ENCODE data around the gene CDKN3.
"Not testable (repeated sequence)": the region's sequence is repeated elsewhere in the genome, so short reads cannot be mapped to it uniquely, and the experiment has no call there.

CDKN3 gene

DNA sequence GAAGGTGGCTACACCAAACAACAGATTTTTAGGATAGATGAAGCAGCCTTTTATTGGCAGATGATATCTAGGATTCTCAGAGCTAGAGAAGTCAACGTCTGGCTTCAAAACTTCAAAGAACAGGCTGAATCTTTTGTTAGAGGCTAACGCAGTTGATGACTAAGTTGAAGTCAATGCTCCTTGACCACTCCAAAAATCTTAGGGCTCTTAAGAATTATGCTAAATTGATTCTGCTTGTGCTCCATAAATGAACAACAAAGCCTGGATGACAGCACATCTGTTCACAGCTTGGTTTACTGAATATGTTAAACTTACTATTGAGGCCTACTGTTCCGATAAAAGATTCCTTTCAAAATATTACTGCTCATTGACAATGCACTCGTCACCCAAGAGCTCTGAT, 13.0 kb upstream of the CDKN3 start:
- in situ Hi-C loops (cut with MboI; ENCODE audit: low sequenced_read_pairs), result no loop called here
- no peak for DNase-seq (ENCODE audit: low spot score in 2 of 2)
- Histone ChIP-seq H3K4me1 (no peaks in the 10 kb centered on the region; the same call in 1 of the 2 replicates), H3K4me3 (no peak overlapping the region), H3K9me3 (no peaks in the 10 kb centered on the region), H3K36me3 (replicated peaks) (no peaks in the 10 kb centered on the region), H3K27me3 (ENCODE audit: low read depth) (peaks cover 3% of the 10 kb centered on the region)

DNA sequence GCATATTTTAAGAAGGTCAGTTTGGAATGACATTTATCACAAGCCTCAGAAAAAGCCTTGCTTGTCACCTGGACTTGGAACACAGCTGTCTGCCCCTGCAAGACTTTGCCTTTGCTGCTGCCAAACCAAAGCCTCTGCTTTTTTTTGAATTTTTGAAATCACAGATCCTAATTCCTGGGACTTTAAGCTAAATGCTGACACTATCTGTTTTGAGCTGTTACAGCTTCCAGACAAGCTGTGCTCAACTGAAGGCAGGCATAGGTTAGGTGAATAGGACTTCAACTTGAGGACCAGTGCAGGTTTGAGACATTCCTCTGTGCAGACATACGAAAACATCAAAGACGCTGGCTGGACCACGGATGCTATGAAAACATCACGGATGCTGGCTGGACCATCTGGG, 11.3 kb upstream of the CDKN3 start:
- DNase-seq (ENCODE audit: low spot score in 2 of 2), result no peak
- Histone ChIP-seq H3K27me3 (ENCODE audit: low read depth) (no peaks in the 10 kb centered on the region), H3K4me3 (no peak overlapping the region), H3K9me3 (no peaks in the 10 kb centered on the region), H3K36me3 (replicated peaks) (no peaks in the 10 kb centered on the region), H3K4me1 (no peaks in the 10 kb centered on the region; the same call in 1 of the 2 replicates)
- in situ Hi-C loops (cut with MboI; ENCODE audit: low sequenced_read_pairs), result no loop called here

DNA sequence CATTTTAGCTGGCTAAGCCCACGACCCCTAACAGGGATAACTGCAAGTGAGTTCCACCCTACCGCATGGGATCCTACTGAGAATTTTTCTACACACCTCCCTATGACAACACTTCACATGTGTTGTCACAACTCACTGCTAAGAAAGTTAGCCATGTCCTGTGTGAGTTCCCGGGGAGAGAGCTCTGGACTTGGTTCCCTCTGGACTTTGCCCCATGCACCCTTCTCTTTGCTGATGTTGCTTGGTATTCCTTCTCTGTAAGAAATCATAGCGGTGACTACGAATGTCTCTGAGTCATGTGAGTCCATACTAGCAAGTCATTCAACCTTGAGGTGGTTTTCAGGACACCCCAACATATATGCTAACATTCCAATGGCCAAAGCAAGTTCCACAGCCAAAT, 9.5 kb upstream of the CDKN3 start:
- H3K4me3 ChIP-seq, result no peak overlapping the region
- DNase-seq (ENCODE audit: low spot score in 2 of 2), result no peak
- H3K9me3 ChIP-seq, result no peaks in the 10 kb centered on the region
- no peaks in the 10 kb centered on the region for H3K36me3 ChIP-seq (replicated peaks)
- in situ Hi-C loops (cut with MboI; ENCODE audit: low sequenced_read_pairs), result no loop called here
- H3K4me1 ChIP-seq, result no peaks in the 10 kb centered on the region; the same call in 1 of the 2 replicates
- no peaks in the 10 kb centered on the region for H3K27me3 ChIP-seq (ENCODE audit: low read depth)

DNA sequence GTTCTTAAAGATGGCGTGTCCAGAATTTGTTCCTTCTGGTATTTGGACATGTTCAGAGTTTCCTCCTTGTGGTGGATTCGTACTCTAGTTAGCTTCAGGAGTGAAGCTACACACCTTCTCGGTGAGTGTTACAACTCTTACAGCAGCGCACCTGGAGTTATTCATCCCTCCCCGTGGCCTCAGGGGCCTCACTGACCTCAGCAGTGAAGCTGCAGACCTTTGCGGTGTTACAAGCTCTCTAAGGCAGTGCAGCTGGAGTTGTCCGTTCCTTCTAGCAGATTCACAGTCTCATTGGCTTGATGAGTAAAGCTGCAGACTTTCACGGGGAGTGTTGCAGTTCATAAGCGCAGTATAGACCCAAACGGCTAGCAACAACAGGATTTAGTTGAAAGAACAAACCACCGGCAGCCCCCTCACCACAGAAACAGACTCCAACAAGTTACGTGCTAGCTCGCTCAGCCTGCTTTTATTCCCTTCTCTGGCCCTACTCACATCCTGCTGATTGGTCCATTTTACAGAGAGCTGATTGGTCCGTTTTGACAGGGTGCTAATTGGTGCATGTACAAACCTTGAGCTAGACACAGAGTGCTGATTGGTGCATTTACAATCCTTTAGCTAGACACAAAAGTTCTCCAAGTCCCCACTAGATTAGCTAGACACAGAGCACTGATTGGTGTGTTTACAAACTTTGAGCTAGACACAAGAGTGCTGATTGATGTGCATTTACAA, 4.5 kb upstream of the CDKN3 start:
- no peak for DNase-seq (ENCODE audit: low spot score in 2 of 2)
- Histone ChIP-seq H3K27me3 (ENCODE audit: low read depth) (no peaks in the 10 kb centered on the region), H3K36me3 (replicated peaks) (no peaks in the 10 kb centered on the region), H3K4me3 (no peak overlapping the region), H3K9me3 (no peaks in the 10 kb centered on the region), H3K4me1 (no peaks in the 10 kb centered on the region; the same call in 1 of the 2 replicates)
- in situ Hi-C loops (cut with MboI; ENCODE audit: low sequenced_read_pairs), result no loop called here

DNA sequence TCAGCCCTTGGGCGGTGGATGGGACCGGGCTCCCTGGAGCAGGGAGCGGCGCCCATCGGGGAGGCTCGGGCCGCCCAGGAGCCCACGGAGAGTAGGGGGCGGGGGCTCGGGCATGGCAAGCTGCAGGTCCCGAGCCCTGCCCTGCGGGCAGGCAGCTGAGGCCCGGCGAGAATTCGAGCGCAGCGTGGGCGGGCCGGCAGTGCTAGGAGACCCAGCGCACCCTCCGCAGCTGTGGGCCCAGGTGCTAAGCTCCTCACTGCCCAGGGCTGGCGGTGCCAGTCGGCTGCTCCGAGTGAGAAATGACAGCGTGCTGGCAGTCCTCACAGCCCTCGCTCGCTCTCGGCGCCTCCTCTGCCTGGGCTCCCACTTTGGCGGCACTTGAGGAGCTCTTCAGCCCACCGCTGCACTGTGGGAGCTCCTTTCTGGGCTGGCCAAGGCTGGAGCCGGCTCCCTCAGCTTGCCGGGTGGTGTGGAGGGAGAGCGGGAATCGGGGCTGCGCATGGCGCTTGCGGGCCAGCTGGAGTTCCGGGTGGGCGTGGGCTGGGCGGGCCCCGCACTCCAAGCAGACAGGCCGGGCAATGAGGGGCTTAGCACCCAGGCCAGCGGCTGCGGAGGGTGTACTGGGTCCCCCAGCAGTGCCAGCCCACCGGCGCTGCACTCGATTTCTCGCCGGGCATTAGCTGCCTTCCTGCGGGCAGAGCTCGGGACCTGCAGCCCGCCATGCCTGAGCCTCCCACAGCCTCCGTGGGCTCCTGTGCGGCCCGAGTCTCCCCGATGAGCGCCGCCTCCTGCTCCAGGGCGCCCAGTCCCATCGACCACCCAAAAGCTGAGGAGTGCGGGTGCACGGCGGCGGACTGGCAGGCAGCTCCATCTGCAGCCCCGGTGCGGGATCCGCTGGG, 3.6 kb upstream of the CDKN3 start:
- in situ Hi-C loops (cut with MboI; ENCODE audit: low sequenced_read_pairs); H3K4me1 ChIP-seq; H3K27me3 ChIP-seq (ENCODE audit: low read depth); H3K9me3 ChIP-seq; H3K4me3 ChIP-seq; DNase-seq (ENCODE audit: low spot score in 2 of 2); H3K36me3 ChIP-seq (replicated peaks): not testable (repeated sequence)

DNA sequence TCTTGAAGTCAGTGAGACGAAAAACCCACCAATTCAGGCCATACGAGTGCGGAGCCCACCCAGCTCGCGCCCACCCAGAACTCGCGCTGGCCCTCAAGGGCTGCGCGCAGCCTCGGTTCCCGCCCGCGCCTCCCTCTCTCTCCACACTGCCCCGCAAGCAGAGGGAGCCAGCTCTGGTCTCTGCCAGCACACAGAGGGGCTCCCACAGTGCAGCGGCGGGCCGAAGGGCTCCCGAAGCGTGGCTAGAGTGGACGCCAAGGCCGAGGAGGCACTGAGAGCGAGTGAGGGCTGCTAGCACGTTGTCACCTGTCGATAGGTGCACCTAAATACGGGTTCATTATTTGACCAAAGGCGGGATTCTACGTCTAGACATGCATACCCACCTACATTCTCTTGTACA, 2.2 kb upstream of the CDKN3 start:
- Histone ChIP-seq H3K9me3 (no peaks in the 10 kb centered on the region), H3K36me3 (replicated peaks) (no peaks in the 10 kb centered on the region), H3K4me1 (peaks cover 10% of the 10 kb centered on the region), H3K4me3 (no peak overlapping the region), H3K27me3 (ENCODE audit: low read depth) (no peaks in the 10 kb centered on the region)
- no peak for DNase-seq (ENCODE audit: low spot score in 2 of 2)
- in situ Hi-C loops (cut with MboI; ENCODE audit: low sequenced_read_pairs), result no loop called here

DNA sequence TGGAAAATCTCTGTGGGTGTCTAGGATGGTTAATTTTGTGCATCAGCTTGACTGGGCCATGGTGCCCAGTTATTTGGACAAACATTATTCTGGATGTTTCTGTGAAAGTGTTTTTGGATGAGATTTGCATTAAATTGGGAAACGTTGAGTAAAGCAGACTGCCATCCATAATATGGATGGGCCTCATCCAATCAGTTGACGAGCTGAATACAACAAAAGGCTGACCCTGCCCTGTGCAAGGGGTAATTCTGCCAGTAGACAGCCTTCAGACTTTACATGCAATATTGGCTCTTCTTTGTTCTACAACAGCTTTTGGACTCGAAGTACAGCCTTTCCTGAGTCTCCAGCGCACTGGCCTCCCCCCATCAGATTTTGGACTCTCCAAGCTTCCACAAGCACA, 1.5 kb upstream of the CDKN3 start:
- Histone ChIP-seq H3K9me3 (no peaks in the 10 kb centered on the region), H3K4me1 (peaks cover 10% of the 10 kb centered on the region), H3K27me3 (ENCODE audit: low read depth) (no peaks in the 10 kb centered on the region), H3K36me3 (replicated peaks) (0 out of 2 replicates have a peak, but pooled peaks cover under 1% of the 10 kb centered on the region), H3K4me3 (no peak overlapping the region)
- in situ Hi-C loops (cut with MboI; ENCODE audit: low sequenced_read_pairs), result no loop called here
- no peak for DNase-seq (ENCODE audit: low spot score in 2 of 2)

DNA sequence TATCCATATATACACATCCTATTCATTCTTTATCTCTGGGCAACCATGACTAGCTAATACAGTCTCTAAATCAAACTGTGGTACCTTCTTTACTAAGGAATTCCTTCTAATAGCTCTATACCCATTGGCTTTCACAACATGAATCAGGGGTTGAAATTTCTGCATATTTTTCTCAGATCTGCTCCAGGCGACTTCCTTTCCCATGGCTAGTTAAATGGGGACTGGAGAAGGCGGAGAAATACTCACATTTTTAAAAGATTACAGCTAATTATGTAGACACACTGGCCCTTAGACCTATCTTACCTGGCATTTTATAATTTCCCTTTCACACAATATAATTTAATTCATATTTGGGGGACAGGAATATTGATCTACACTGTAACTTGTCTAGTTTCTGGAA, 1.1 kb upstream of the CDKN3 start:
- in situ Hi-C loops (cut with MboI; ENCODE audit: low sequenced_read_pairs), result no loop called here
- H3K4me1 ChIP-seq, result peaks cover 10% of the 10 kb centered on the region
- H3K27me3 ChIP-seq (ENCODE audit: low read depth), result no peaks in the 10 kb centered on the region
- H3K36me3 ChIP-seq (replicated peaks), result peaks cover 5% of the 10 kb centered on the region; the same call in 1 of the 2 replicates
- no peak for DNase-seq (ENCODE audit: low spot score in 2 of 2)
- H3K4me3 ChIP-seq, result no peak overlapping the region
- no peaks in the 10 kb centered on the region for H3K9me3 ChIP-seq

DNA sequence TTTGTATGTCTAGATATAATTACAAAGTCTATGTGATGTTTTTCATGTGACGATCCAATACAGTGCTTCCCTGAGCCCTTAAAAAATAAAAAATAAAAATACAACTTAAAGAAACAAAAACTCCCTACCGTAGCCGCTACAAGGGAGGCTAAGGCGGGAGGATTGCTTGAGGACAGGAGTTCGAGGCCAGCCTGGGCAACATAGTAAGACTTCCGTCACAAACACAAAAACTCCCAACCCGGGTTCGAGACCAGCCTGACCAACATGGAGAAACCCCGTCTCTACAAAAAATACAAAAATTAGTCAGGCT, 669 bp upstream of the CDKN3 start:
- Histone ChIP-seq H3K27me3 (ENCODE audit: low read depth) (no peaks in the 10 kb centered on the region), H3K4me1 (peaks cover 10% of the 10 kb centered on the region), H3K9me3 (no peaks in the 10 kb centered on the region), H3K36me3 (replicated peaks) (peaks cover 9% of the 10 kb centered on the region; the same call in 1 of the 2 replicates), H3K4me3 (peak overlapping the region; percentile 74)
- no peak for DNase-seq (ENCODE audit: low spot score in 2 of 2)
- in situ Hi-C loops (cut with MboI; ENCODE audit: low sequenced_read_pairs), result no loop called here

DNA sequence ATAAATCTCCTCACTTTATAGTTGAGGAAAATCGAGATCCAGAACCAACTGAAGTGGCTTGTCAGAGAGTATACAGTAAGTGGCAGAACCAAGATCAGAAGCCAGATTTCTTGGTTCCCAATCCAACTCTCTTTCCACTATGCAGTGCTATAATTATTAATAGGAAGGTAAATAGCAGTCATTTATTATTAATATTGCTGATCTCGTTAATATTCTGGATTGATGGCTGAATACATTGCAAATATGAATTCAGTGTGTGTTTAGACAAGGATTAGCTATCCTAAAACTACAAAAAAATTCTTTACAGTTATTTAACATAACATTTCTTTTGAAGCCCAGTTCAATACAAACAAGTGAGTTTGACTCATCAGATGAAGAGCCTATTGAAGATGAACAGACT, 2.8 kb downstream of the CDKN3 start:
- DNase-seq (ENCODE audit: low spot score in 2 of 2), result no peak
- in situ Hi-C loops (cut with MboI; ENCODE audit: low sequenced_read_pairs), result no loop called here
- Histone ChIP-seq H3K4me3 (no peak overlapping the region), H3K36me3 (replicated peaks) (peaks cover 40% of the 10 kb centered on the region), H3K4me1 (peaks cover 10% of the 10 kb centered on the region), H3K9me3 (no peaks in the 10 kb centered on the region), H3K27me3 (ENCODE audit: low read depth) (no peaks in the 10 kb centered on the region)

DNA sequence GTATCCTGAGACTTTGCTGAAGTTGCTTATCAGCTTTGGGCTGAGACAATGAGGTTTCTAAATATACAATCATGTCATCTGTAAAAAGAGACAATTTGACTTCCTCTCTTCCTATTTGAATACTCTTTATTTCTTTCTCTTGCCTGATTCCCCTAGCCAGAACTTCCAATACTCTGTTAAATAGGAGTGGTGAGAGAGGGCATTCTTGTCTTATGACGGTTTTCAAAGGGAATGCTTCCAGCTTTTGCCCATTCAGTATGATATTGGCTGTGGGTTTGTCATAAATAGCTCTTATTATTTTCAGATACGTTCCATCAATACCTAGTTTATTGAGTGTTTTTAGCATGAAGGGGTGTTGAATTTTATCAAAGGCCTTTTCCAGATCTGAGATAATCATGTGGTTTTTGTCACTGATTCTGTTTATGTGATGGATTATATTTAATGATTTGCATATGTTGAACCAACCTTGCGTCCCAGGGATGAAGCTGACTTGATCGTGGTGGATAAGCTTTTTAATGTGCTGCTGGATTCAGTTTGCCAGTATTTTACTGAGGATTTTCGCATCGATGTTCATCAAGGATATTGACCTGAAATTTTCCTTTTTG, 6.7 kb downstream of the CDKN3 start:
- peaks cover 65% of the 10 kb centered on the region for H3K36me3 ChIP-seq (replicated peaks)
- H3K4me1 ChIP-seq; H3K4me3 ChIP-seq; H3K9me3 ChIP-seq; in situ Hi-C loops (cut with MboI; ENCODE audit: low sequenced_read_pairs); DNase-seq (ENCODE audit: low spot score in 2 of 2); H3K27me3 ChIP-seq (ENCODE audit: low read depth): not testable (repeated sequence)

DNA sequence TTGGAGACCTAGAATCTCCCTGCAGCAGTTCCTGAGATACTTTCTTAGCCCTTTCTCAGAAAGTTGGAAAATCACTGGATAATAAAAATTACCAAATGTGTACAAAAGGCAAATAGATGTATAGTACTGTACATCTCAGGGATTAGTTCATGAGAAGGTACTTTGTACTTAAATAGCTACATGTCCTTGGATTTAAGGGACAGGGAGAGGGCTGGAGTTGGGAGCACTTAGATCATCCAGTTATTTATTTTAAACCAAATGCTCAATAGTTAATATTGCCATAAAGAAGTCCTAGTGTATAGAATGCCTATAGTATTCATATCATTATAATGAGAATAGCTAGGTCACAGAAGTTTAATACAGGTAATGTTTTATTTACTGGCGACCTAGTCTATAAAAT, 13.4 kb downstream of the CDKN3 start:
- peaks cover 65% of the 10 kb centered on the region for H3K36me3 ChIP-seq (replicated peaks)
- in situ Hi-C loops (cut with MboI; ENCODE audit: low sequenced_read_pairs), result no loop called here

DNA sequence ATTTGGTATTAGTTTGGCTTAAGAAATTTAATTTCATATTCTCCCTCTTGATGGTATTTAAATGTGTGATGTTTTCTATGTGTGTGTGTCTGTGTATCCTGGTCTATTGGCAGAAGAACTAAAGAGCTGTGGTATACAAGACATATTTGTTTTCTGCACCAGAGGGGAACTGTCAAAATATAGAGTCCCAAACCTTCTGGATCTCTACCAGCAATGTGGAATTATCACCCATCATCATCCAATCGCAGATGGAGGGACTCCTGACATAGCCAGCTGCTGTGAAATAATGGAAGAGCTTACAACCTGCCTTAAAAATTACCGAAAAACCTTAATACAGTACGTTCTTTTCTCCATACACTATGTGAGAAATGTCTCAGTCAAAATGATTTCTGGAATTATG, 14.6 kb downstream of the CDKN3 start:
- H3K4me1 ChIP-seq, result no peaks in the 10 kb centered on the region
- in situ Hi-C loops (cut with MboI; ENCODE audit: low sequenced_read_pairs), result no loop called here
- no peak for DNase-seq (ENCODE audit: low spot score in 2 of 2)
- no peak overlapping the region for H3K4me3 ChIP-seq
- no peaks in the 10 kb centered on the region for H3K27me3 ChIP-seq (ENCODE audit: low read depth)
- no peaks in the 10 kb centered on the region for H3K9me3 ChIP-seq
- H3K36me3 ChIP-seq (replicated peaks), result peaks cover 69% of the 10 kb centered on the region

More for the DNA sequence above, 13.4 kb downstream of the CDKN3 start:
- Histone ChIP-seq H3K27me3 (ENCODE audit: low read depth) (no peaks in the 10 kb centered on the region), H3K4me1 (no peaks in the 10 kb centered on the region), H3K9me3 (no peaks in the 10 kb centered on the region), H3K4me3 (no peak overlapping the region)
- no peak for DNase-seq (ENCODE audit: low spot score in 2 of 2)
